HTERT RPE-1 (cell line): ENCODE data around the gene GP1BA.

Source experiments
- in situ Hi-C: fragments of 300-500 bp; cut with MboI; formaldehyde crosslinking; loops from 4 replicates; pipeline ENCODE4 v1.14.3; 2020; ENCODE audit warnings: low sequenced_read_pairs

The GP1BA gene

GRCh38 chr17:4971826-4972225 lies 39.7 kb downstream of the GP1BA start:
- in situ Hi-C loops, result no loop called here

- in situ Hi-C loops, result no loop called here
Measured at GRCh38 chr17:4972322-4972721, 40.2 kb downstream of the GP1BA start.

GRCh38 chr17:4972752-4973151 lies 40.7 kb downstream of the GP1BA start:
- in situ Hi-C loops, result no loop called here

GRCh38 chr17:4973256-4974114 lies 41.4 kb downstream of the GP1BA start:
- in situ Hi-C loops, result no loop called here

- in situ Hi-C loops, result no loop called here
Measured at GRCh38 chr17:4974115-4974670, 42.1 kb downstream of the GP1BA start.

- in situ Hi-C loops, result no loop called here
Measured at GRCh38 chr17:4978726-4979125, 46.6 kb downstream of the GP1BA start.

- in situ Hi-C loops, result no loop called here
Measured at GRCh38 chr17:4980644-4981216, 48.7 kb downstream of the GP1BA start.

GRCh38 chr17:4982305-4982704 lies 50.2 kb downstream of the GP1BA start:
- in situ Hi-C loops, result no loop called here
